HG02763 (cell line): ENCODE measurements around the gene MATN1.
"Not testable (repeated sequence)": the region's sequence is repeated elsewhere in the genome, so short reads cannot be mapped to it uniquely, and the experiment has no call there.

Source experiments
- ATAC-seq: cut with Tn5 transposase; IDR thresholded peaks from one replicate; pipeline ENCODE4 v1.9.1; 2021; ENCODE audit warnings: mild to moderate bottlenecking, moderate library complexity; ENCODE audit not compliant: unreplicated experiment

Gene MATN1

GRCh38 chr1:30700528-30701257 is 22.7 kb downstream of the MATN1 start:
- ATAC-seq: no peak

- ATAC-seq: no peak
Measured at GRCh38 chr1:30699762-30700161, 23.6 kb downstream of the MATN1 start.

GRCh38 chr1:30698401-30698981 is 24.9 kb downstream of the MATN1 start:
- no peak for ATAC-seq

- ATAC-seq: no peak
Measured at GRCh38 chr1:30697571-30698376, 25.6 kb downstream of the MATN1 start.

GRCh38 chr1:30696831-30697230 is 26.6 kb downstream of the MATN1 start:
- ATAC-seq: no peak

- ATAC-seq: no peak
Measured at GRCh38 chr1:30695439-30695841, 27.9 kb downstream of the MATN1 start.

- no peak for ATAC-seq
Measured at GRCh38 chr1:30694280-30695175, 28.9 kb downstream of the MATN1 start.

- no peak for ATAC-seq
Measured at GRCh38 chr1:30693822-30694221, 29.6 kb downstream of the MATN1 start.

GRCh38 chr1:30693366-30693765 is 30.0 kb downstream of the MATN1 start:
- no peak for ATAC-seq

- ATAC-seq: no peak
Measured at GRCh38 chr1:30692948-30693301, 30.5 kb downstream of the MATN1 start.

- ATAC-seq: no peak
Measured at GRCh38 chr1:30692201-30692947, 31.0 kb downstream of the MATN1 start.

- ATAC-seq: no peak
Measured at GRCh38 chr1:30691480-30691879, 31.9 kb downstream of the MATN1 start.

GRCh38 chr1:30689901-30690645 is 33.3 kb downstream of the MATN1 start:
- ATAC-seq: no peak

GRCh38 chr1:30688920-30689794 is 34.2 kb downstream of the MATN1 start:
- ATAC-seq: no peak

GRCh38 chr1:30688516-30688915 is 34.9 kb downstream of the MATN1 start:
- not testable (repeated sequence) for ATAC-seq

- no peak for ATAC-seq
Measured at GRCh38 chr1:30687886-30688285, 35.5 kb downstream of the MATN1 start.

GRCh38 chr1:30686236-30686935 is 37.0 kb downstream of the MATN1 start:
- ATAC-seq: no peak

- ATAC-seq: no peak
Measured at GRCh38 chr1:30685796-30686165, 37.6 kb downstream of the MATN1 start.
